Measurements from ENCODE around the gene RAMACL.

Gene RAMACL

DNA sequence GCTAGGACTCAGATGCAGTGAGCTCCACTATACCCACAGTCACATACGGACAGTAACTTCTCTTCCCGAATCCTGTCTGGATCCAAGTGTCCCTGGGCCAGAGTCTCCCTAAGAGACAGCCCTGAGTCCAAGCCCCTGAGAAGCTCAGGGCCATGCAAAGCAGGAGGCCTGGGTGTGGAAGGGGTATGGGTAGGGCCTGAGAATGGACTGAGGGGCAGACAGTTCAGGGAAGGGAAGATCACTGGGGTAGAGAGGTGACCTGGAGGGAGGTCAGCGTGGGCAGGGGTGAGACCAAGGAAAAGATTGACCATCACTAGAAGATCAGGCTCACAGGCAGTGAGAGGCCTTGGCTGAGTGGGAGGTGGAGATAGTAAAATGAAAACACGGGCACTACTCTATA is 31.8 kb upstream of the RAMACL start:
- no peak for DNase-seq (ENCODE audit: low read depth)

DNA sequence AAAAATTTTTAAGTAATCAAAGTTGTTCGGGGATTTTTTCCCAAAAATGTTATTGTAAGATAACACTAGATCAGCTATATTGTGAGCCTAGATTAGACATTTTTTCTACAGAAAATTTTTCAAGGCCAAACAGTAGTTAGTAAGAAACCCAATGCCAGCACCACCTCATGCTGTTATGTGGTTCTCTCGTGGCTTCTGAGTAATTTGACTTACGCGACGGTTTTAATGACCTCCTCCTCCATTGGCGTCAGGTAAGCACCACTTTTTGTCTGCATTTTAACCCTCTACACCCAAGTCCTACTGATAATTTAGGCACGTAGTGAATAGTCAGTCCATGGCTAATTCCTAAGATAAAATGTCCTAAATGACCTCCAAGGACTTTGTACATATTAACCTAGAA is 30.9 kb upstream of the RAMACL start:
- DNase-seq (ENCODE audit: low read depth) = no peak

DNA sequence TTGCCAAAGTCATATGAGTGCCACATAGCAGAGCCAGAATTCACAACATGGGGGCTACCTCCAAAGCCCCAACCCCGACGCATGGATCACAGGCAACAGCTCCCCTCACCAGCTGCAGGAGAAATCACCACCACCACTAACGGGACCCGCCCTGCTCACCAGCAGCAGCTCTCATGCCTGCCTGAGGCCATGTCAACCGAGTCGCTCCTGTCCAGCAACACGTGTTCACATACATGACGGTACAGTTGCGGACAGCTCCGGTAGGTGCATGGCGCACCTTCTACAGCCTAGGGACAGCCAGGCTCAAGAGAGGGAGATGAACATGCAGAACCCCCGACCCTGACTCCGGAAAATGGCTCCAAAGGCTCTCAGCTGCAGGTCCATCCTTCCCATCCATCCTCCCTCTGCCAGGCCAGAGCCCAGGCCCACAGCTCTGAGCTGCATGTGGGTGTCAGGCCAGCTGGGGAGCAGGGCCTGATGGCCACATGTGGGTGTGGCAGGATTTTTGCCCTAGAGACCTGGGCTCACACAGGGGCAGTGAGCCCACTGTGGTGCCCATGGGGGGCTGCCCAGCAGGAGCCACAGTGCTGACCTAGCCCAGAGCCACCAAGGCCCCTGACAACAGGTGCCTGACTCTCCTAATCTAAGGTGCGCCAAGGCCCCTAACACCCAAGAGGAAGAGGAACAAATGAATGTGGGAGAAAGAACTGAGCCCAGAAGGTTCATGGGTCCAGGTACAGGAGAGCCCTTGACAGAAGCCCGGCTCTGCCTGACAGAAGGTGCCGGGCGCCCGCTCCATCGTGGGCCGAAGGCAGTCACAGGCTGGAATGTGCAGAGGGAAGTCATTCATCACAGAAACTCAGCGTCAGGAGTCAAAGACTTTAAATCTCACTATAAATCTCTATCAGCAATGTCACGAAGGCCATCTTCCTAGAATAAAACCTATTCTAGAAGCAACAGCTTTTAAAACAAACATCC is 30.1 kb upstream of the RAMACL start:
- DNase-seq (ENCODE audit: low read depth) = no peak

DNA sequence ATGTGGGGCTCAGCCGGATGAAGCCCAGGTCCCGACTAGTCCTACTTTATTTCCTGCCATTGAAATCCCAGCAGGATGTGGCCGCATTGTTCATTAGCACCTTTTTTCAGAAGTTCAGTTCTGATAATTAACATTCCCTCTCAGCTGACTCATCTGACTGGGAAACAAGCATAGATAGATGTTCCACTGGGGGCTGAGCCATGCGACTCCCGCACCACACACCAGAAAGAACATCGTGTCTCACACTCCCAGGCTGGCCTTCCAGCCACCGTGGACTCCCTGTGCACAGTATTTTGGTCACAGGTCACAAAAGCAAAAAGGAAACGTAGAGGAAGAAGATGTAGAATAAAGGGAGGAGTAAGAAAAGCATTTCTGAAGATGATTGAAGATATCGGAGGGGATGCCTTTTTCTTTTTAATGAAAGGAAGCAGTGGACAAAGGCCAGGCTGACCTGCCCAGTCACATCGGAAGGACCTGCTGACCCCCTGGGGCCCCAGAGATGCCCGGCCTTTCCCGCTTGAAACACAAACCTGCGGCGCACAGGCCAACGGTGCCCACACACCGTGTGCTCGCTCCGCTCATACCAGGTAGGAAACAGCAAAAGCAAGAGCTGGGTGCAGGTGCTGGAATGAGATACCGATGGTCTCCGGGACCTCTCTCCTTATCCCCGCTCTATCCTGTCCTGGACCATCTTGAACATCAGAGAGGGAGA is 28.7 kb upstream of the RAMACL start:
- no peak for DNase-seq (ENCODE audit: low read depth)

DNA sequence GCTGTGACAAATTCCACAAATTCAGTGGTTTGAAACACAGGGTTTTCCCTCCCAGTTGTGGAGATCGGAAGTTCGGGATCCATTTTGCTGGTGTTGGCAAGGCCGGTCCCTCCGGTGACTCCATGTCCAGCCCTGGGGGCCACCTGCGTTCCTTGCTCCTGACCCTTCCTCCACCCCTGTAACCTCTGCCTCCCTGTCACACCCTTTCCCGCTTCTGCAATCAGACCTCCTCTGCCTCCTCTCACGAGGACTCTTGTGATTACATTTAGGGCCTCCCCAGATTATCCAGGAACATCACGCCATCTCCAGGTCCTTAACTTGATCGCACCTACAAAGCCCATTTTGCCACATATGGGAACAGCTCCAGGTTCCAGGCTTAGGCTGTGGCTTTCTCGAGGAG is 28.1 kb upstream of the RAMACL start:
- DNase-seq (ENCODE audit: low read depth) = no peak

DNA sequence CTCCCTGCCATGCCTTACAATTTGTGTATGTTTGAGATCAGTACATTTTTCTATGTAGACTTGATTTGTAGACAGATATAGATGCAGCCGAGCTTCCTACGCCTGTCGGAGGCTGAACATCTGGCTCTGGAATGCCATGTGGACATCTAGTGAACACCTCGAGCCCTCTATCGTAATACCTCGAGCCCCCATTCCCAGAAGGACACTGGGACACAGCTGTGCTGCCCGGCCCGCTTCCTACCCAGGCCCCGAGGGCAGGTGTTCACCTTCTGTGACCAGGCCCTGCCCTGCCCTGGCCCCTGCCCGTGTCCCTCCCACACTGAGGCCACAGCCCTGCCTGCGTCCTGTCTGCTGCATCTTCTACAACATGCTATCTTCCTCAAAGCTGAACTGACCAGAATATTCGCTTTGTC is 27.7 kb upstream of the RAMACL start:
- DNase-seq (ENCODE audit: low read depth) = no peak

DNA sequence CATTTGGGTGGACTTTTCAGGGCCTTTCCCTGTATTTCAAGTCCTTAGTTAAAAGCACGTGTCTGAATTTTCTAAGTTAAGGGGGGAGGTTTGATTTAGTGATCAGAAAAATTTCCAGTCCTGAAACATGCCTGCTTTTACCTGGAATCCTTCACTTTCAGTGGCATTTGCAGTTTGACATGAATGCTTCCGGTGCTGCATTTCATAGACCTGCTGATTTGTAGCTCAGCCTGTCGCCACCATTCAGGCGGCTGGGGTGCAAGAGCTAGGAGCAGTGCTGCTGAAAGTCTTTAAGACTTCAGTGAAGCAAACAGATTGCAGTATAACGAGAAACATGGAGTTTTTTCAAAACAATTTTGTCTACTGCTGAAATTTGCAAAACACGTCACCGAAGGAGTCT is 26.5 kb upstream of the RAMACL start:
- no peak for DNase-seq (ENCODE audit: low read depth)

DNA sequence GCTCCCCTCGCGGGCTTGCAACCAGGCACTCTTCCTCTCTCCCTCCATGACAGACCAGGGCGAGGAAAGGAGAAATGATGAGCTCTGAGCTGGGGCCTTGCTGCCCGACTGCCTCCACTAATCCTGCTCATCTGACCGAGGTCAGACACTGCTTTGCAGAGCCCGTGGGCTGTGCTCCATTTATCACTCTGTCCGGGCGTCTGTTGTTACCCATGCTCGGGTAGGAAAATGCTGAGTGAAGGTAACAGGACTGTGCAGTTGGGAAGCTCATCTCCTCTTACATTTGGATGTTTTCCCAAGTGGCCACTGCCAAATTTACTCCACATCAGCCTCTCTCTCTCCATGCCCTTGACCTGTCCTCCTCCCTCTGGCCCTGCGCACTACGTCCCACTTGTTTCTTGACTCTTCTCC is 26.0 kb upstream of the RAMACL start:
- no peak for DNase-seq (ENCODE audit: low read depth)

DNA sequence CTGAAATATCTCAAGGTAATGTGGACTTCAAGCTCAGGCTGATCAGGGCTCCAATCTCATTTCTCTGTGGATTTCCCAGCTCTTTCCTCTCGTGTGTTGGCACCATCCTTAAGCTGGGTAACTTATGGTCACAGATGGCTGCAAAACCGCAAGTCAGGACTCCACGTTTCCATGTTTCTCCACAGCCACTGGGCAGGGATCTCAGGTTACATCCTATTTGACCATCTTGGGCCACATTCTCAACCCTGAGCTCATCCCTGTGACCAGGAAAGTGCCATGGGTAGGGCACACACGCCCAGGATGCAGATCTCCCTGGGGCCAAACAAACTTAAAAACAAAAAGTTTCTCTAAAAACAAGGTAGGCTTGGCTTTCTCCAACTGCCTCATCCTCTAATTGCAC is 25.2 kb upstream of the RAMACL start:
- no peak for DNase-seq (ENCODE audit: low read depth)

DNA sequence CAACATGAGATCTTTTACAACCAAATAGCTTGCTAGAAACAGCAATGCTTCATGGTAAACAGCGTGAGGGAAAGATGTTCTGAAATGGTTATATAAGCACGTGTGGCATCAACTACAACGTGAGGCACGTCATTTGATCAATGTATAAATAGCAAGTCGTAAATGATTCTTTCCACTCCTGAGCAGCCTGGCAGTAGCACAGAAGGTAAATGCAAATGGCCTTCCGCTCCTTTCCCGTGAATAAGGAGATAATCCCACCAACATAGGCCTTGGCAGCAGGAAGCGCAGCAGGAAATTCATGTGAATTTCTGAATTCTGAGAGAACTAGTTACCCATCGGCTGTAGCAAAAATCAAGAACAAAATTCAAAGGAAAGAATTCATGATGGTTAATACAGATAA is 23.6 kb upstream of the RAMACL start:
- no peak for DNase-seq (ENCODE audit: low read depth)

DNA sequence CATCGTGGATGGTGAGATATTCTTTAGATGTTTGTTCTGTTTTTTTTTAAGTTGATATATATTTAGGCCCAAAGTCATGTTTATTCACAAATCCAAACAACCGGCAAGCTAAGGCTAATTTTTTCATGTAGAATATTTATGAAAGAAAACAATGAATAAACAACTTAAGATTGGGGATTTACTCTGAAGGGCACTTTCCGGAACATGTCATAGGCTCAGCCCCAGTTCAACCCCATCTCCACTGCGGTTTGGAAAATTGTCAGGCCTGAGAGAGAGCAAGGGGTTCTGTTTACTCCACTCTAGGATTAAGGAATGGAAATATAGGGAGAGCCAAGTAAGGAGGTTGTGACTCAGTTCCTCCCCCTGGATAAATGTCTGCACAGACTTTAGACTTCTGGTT is 22.3 kb upstream of the RAMACL start:
- no peak for DNase-seq (ENCODE audit: low read depth)

DNA sequence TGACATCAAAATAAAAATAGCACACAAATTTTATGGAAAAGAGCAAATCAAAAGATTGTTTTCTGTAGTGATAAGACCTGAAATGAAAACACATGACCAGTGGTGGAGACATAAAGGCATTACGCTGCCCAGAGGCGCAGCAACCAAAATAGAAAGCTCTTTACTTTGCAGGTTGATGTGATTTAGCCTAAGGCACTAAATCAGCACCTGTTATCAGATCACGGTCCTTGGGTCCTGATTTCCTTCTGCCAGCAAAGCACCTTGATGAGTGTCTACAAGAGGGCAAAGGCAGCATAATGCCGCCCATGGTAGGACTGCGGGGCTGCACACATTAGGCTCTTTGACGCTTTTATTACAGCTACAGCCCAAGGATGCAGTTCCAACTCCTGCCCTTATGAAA is 19.3 kb upstream of the RAMACL start:
- DNase-seq (ENCODE audit: low read depth) = no peak

DNA sequence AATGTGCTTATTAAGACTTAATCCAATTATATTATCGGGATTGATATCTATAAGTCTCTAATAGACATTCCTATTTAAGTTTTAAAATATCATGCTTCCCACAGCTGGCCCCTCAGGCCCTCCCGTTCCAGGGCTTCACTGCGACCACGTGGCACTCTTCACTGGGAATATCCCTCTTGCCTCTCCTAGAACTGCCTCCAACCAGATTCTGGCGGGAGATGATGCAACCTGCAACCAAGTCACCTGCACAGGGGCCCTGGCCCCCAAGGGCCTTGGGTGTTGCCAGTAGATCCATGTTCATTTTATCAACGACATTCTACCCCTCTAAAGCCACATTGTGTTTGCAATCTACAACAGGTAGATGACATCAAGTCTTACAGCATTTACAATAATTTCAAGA is 18.4 kb upstream of the RAMACL start:
- no peak for DNase-seq (ENCODE audit: low read depth)

DNA sequence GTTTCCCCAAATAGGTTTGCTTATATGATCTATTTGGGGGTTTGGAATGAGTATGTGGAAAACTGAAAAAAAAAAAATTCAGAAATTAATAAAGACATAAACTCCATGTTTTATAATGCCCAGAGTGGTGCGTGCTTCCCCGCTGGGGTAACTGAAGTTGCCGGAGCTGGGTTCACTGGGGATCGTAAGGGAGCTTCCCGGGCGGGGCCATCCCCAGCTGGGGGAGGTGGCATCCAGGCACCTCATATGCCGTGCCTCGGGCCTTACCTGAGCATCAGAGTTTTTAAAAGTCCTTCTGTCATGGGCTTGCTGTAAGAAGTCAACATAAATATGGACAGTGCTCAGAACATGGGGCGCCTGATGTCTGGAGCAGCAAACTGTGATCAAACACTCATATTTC is 17.9 kb upstream of the RAMACL start:
- DNase-seq (ENCODE audit: low read depth) = no peak

DNA sequence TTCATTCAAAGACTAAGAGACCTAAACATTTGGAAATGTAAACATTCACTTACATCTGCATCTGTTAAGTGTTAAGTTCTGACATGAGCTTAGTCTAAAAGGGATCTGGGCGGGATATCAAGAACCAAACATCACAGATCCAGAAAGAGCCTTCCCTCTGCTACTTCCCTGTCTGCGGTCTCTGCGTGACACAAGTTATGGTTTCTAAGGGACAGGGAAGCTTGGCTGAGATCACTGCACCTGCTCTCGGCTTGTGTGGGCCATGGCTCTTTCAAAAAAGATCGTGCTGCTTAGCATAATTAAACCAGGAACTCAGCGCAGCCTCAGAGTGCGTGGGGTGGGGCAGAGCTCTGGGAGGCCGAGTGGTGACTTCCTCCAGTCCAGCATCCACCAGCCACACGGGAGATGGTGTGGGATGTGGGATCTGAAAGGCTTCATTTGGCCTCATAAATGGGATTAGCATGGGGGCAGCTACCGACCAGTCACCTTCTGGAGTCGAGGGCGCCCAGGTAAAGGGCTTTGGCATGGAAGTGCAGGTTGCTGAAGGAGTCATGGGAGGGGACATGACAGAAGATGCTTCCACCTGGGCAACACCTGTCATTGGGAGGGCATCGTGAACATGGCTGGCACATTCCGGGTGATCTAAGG is 16.7 kb upstream of the RAMACL start:
- no peak for DNase-seq (ENCODE audit: low read depth)

DNA sequence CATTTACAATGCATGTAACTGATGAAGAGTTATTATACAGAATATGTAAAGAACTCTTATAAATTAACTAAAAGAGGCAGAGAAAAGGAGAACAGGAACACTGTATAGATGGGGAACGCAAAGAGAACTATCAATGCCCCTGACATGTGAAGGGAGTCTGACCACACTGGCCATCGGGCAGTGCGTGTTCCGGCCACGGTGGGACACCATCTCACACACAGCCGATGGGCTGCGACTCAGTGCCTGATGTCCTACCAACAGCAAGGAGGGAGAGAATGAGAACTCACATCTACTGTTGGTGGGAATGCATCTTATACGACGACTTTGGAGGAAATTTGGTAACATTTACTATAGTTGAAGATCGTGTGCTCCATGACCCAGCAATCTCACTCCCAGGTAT is 15.5 kb upstream of the RAMACL start:
- no peak for DNase-seq (ENCODE audit: low read depth)

DNA sequence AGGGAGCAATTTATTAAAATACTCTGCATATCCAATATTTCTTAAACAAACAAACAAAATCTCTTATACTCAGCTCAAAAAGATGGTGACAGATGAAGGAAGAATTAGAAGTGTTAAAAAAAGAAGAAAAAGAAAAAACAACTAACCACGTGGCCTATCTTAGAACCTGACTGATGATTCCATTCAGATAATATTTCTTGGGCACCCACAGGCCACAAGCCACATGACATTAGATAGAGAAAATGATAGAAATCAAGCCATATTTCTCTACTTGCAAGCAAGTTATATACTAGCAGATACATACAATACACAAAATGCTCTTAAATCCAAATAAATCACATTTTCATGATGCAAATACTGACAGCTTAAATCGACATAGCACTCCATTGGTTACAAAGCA is 14.5 kb upstream of the RAMACL start:
- DNase-seq (ENCODE audit: low read depth) = no peak

DNA sequence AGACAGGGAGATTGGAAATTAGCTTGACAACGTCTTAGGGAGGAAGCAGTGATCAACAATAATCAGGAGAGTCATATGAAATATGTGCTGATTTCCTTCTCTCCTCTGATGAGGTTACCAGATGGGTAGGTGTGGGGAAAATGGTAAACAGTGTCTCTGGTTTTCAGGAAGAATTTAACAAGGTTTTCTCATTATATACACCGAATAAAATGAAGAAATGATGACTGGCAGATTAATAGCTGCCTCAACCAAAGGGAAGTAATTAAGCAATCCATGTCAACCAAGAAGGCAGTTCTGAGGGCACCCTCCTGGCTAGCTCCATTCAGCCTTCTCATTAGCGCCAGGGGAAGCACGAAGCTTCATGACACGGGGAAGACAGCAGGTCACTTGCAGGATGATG is 12.7 kb upstream of the RAMACL start:
- DNase-seq (ENCODE audit: low read depth) = no peak

DNA sequence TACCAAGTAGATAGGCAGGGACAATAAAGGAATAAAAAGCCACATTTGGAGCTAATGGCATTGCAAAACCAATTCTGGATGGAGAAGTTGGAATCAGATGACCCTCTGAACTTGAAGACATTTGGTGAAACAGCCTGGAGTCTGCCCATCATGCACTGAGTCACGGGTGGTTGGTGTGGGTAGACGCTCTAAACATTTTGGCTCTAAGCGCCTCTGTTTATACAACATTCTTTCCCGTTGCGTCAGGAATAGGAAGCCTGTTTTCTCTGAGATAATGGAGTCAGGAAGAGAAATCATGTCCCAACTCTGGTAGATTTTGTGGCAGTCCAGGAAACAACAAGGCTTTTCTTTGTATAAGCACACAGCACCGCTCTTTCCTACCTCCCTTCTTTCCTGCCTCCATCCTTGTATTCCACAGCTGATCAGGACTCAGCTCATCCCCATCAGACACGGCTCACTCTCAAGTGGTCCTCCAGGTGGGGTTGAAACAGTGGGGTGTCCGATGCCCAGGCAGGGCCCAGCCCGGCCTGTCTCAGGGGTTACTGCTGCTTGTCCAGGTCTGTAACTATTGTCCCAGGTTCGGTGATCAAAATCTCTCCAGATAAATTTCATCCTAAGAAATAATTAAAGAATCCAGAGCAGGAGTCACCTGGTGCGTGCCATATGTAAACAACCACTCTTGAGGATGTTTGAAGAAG is 12.1 kb upstream of the RAMACL start:
- no peak for DNase-seq (ENCODE audit: low read depth)

DNA sequence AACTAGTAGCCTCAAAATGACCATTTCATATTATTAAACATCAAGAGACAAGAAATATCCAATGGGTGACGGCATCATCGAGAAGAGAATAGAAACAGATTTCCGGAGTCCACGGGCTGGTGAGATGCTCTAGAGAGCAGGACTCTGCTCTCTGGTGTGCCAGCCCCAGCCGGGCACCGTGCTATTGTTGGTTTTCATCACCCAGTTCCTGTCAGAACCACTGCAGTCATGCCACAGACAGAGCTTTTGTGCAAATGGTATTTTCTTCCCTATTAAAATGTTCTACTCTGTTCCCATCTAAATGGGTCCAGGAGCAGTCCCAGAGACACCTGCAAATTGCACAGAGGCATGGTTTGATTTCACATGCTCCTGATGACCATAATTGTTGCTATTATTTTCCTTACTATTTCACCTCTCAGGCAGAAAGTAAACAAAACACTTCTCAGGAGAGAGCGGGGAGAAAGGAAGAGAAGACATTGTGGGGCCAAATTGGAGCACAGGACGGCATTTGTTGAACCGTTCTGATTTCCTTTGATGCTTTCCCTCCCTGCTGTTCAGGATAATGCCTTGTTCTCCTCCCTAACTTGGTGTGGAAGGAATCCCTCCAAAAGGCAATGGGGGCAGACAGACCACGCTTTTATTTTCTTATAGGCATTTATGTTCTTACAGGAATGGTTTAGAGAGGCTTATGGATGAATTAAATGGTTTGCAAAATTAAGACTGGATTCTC is 11.4 kb upstream of the RAMACL start:
- no peak for DNase-seq (ENCODE audit: low read depth)

DNA sequence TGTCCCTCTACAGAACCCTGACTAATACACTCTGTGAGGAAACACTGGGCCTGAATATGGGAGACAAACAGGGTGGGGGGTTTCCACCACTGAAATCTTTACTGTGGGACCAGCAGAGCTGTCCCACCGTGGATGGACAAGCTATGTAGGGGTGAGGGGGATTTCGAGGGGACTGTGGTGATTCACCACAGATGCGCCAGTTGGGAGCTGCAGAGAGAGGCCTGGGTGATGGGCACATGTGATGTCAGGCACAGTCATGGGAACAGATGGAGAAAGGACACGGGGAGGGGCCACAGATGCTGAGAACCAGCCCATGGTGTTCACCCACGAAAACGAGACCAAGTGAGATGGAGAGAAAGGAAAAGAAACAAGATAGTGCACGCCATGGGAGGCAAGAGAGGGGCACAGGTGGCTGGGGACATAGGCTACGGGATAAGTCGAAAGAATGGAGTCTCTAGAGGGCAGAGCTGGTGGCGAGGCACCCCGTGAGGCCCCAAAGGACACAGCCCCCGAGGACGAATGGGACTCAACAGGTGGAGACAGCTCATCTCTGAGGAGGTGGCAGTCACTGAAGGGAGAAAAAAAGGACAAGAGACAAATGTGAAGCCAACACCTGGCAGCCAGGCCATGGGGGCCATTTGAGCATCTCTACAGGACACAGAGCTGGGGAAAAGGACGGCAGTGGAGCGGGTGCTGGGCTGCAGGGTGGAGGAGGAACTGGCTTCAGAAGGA is 10.5 kb upstream of the RAMACL start:
- no peak for DNase-seq (ENCODE audit: low read depth)
